ENCODE results near the gene ITGAE.
A peak's percentile ranks its signal among the peaks of the same experiment; 100 is the strongest.

ITGAE gene

DNA sequence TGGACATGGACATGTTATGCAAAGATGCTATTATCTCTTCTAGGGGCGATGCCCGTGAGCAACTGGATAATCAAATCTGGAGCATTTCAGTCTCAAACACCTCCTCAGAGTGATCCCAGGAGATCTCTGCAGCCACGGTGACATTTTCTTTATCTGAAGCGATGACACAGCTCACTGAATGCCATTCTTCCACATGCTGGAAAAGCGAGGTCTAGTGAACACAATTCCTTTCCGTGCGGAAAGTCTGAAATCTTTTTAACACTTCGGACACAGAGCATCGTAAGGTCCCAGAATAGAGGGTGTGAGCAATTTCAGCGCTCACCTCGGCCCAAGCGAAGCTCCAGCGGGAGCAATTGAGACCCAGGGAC, 77.8 kb downstream of the ITGAE start:
- peaks cover 52% of the 10 kb centered on the region for H3K36me3 ChIP-seq
- no peak for TF ChIP-seq CTCF (IDR thresholded peaks at IDR 0.05; ENCODE audit: low read depth, low read length)
- H3K9me3 ChIP-seq (ENCODE audit: severe bottlenecking) = no peaks in the 10 kb centered on the region
- H3K27me3 ChIP-seq (ENCODE audit: insufficient read depth, low read depth, severe bottlenecking) = no peaks in the 10 kb centered on the region
- H3K27ac ChIP-seq = peak overlapping the region; percentile 91
- peak overlapping the region; percentile 92 for H3K4me3 ChIP-seq (ENCODE audit: low read depth, low read length)
- no peak for DNase-seq

DNA sequence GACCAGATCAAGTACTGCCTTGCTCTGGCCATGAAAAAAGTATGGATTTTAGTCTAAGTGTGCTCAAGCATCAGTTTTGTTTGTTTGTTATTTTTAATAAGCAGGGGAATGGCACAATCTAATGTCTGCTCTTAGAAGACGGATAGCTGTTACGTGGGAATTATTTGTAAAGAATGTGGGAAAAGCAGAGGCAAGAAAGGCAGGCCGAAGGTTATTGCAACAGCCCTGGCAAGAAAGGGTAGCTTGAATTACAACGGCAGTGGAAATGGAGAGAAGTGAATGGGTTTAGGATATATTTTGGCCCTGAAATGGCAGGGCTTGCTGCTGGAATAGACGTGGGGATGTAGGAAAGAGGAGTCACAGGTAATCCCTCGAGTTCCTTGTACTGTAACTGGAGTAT, 78.3 kb downstream of the ITGAE start:
- Histone ChIP-seq H3K27ac (no peak overlapping the region), H3K27me3 (ENCODE audit: insufficient read depth, low read depth, severe bottlenecking) (no peaks in the 10 kb centered on the region), H3K4me3 (ENCODE audit: low read depth, low read length) (peak overlapping the region; percentile 92), H3K9me3 (ENCODE audit: severe bottlenecking) (no peaks in the 10 kb centered on the region), H3K36me3 (peaks cover 53% of the 10 kb centered on the region)
- no peak for DNase-seq
- no peak for TF ChIP-seq CTCF (IDR thresholded peaks at IDR 0.05; ENCODE audit: low read depth, low read length)

DNA sequence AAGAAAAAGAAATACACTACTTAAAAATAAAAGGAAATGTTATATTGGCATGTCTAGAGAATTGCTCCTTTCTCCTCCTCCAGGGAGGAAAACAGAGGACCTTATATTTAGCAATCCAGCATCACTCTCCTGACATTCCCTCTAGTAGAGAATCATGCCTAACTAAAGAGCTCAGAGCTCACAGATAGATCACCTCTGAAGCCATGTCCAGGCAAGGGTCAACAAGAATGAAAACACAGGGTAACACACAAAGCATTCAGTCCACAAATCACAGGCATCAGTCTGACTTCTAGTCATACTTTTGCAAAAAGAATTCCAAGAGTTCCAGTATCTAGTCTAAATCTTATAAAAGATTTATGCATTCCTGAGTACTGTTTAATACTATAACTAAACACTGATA, 81.7 kb downstream of the ITGAE start:
- Histone ChIP-seq H3K9me3 (ENCODE audit: severe bottlenecking) (no peaks in the 10 kb centered on the region), H3K27me3 (ENCODE audit: insufficient read depth, low read depth, severe bottlenecking) (no peaks in the 10 kb centered on the region), H3K4me3 (ENCODE audit: low read depth, low read length) (no peak overlapping the region), H3K36me3 (peaks cover 62% of the 10 kb centered on the region), H3K27ac (no peak overlapping the region)
- TF ChIP-seq CTCF (IDR thresholded peaks at IDR 0.05; ENCODE audit: low read depth, low read length) = no peak
- DNase-seq = no peak

DNA sequence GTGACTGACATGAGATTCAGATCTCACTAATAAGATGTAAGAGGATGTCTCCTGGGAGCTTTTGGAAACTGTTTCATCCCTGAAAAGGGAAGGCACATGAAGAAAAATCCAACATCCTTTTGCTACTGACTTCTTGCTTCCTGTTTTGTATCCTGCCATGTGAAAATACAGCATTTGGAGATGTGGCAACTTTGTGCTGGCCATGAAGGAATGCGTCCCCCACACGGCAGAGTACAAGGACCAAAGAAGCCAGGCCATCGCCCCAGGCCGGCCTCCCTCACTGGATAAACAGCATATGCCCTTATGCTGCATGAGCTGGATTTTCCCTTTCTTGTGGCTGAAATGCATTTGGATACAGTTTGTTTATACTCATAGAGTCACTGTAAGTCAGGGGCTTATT, 82.8 kb downstream of the ITGAE start:
- Histone ChIP-seq H3K4me3 (ENCODE audit: low read depth, low read length) (no peak overlapping the region), H3K9me3 (ENCODE audit: severe bottlenecking) (no peaks in the 10 kb centered on the region), H3K27me3 (ENCODE audit: insufficient read depth, low read depth, severe bottlenecking) (no peaks in the 10 kb centered on the region), H3K27ac (no peak overlapping the region), H3K36me3 (peaks cover 61% of the 10 kb centered on the region)
- no peak for DNase-seq
- TF ChIP-seq CTCF (IDR thresholded peaks at IDR 0.05; ENCODE audit: low read depth, low read length) = no peak

DNA sequence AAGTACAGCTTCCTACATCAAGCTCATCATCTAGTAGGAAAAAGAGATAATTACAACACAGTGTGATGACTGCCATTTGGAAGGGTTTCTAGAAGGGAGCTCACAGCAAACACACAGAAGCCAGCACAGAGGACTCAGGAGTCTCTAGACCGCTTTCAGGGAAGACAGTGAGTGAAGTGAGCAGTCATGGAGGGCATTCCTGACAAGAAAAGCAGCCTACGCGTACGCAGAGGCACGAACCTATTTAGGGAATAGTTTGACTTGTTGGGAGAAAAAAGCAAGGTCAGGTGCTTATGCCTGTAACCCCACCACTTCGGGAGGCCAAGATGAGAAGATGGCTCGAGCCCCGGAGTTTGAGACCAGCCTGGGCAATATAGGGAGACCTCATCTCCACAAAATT, 85.7 kb downstream of the ITGAE start:
- DNase-seq = no peak
- peaks cover 63% of the 10 kb centered on the region for H3K36me3 ChIP-seq
- TF ChIP-seq CTCF (IDR thresholded peaks at IDR 0.05; ENCODE audit: low read depth, low read length) = no peak
- H3K27me3 ChIP-seq (ENCODE audit: insufficient read depth, low read depth, severe bottlenecking) = no peaks in the 10 kb centered on the region
- H3K27ac ChIP-seq = no peak overlapping the region
- no peak overlapping the region for H3K4me3 ChIP-seq (ENCODE audit: low read depth, low read length)
- H3K9me3 ChIP-seq (ENCODE audit: severe bottlenecking) = no peaks in the 10 kb centered on the region

DNA sequence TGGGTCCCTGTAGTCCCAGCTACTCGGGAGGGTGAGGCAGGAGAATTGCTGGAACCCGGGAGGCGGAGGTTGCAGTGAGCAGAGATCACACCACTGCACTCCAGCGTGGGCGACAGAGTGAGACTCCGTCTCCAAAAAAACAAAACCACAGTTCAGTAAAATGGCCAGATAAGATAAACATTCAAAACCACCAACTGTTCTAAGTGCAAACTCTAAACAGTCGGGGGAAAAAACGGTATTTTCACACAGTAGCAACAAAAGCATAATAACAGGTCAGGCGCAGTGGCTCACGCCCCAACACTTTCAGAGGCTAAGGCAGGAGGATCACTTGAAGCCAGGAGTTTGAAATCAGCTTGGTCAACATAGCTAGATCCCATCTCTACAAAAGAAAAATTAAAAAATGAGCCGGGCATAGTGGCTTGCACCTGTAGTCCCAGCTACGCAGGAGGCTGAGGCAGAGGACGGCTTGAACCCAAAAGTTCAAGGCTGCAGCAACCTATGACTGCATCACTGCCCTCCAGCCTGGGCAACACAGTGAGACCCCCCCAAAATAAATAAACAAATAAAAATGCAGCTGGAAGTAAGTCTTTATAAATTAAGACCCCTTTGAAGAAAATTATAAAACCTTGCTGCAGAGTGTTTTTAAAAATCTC, 88.1 kb downstream of the ITGAE start:
- no peaks in the 10 kb centered on the region for H3K27me3 ChIP-seq (ENCODE audit: insufficient read depth, low read depth, severe bottlenecking)
- no peak overlapping the region for H3K27ac ChIP-seq
- TF ChIP-seq CTCF (IDR thresholded peaks at IDR 0.05; ENCODE audit: low read depth, low read length) = no peak
- H3K4me3 ChIP-seq (ENCODE audit: low read depth, low read length) = no peak overlapping the region
- DNase-seq = no peak
- H3K36me3 ChIP-seq = peaks cover 48% of the 10 kb centered on the region
- H3K9me3 ChIP-seq (ENCODE audit: severe bottlenecking) = no peaks in the 10 kb centered on the region
